ENCODE measurements around the gene ENPP1.
"Not testable (repeated sequence)": the region's sequence is repeated elsewhere in the genome, so short reads cannot be mapped to it uniquely, and the experiment has no call there.

ENPP1 gene

DNA sequence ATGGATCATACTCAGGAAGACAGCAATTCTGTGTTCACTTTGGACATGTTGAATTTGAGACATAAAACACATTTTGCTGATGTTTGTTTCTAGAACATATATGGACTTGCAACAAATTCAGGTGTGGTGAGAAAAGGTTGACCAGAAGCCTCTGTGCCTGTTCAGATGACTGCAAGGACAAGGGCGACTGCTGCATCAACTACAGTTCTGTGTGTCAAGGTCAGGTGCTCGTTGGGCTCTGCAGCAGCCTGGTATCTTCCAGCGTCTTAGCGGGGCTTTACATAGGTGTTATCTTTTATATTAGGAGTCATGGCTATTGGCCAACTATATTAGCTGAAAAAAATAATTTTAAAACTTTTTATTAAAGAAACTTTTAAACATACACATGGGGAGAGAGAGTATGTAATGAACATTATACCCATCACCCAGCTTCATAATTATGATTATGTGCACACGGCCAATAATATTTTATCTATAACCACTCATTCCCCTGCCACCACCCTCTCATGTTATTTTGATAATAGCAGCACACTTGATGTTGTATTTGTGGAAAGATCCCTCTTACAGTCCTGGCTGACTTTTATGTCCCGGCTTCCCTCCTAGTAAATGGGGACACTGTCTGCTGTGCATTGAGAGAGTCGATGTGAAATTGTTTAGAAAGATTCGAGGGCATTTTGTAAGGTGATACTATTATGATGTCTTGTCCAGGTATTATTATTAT is 43.4 kb downstream of the ENPP1 start:
- in situ Hi-C loops (cut with MboI; ENCODE audit: low sequenced_read_pairs, unreplicated experiment): no loop called here
- no peak for DNase-seq (ENCODE audit: low spot score)
- TF ChIP-seq, protein P1, sequence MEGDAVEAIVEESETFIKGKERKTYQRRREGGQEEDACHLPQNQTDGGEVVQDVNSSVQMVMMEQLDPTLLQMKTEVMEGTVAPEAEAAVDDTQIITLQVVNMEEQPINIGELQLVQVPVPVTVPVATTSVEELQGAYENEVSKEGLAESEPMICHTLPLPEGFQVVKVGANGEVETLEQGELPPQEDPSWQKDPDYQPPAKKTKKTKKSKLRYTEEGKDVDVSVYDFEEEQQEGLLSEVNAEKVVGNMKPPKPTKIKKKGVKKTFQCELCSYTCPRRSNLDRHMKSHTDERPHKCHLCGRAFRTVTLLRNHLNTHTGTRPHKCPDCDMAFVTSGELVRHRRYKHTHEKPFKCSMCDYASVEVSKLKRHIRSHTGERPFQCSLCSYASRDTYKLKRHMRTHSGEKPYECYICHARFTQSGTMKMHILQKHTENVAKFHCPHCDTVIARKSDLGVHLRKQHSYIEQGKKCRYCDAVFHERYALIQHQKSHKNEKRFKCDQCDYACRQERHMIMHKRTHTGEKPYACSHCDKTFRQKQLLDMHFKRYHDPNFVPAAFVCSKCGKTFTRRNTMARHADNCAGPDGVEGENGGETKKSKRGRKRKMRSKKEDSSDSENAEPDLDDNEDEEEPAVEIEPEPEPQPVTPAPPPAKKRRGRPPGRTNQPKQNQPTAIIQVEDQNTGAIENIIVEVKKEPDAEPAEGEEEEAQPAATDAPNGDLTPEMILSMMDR (IDR thresholded peaks at IDR 0.05; ENCODE audit: borderline replicate concordance, control extremely low read depth, extremely low read depth, insufficient read depth, missing control alignments): no peak

DNA sequence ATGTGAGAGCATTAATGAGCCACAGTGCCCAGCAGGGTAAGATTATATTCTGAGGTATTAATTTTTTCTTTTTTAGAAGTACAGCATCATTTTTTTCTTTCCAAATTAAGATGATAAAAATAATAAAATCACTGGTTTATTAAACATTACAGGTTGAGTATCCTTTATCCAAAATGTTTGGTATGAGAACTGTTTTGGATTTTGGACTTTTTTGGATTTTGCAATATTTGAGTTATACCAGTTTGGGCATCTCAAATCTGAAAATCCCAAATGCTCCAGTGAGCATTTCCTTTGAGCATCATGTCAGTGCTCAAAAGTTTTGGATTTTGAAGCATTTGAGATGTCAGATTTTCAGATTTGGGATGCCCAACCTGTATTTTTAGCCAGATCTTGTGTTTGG is 44.4 kb downstream of the ENPP1 start:
- in situ Hi-C loops (cut with MboI; ENCODE audit: low sequenced_read_pairs, unreplicated experiment): no loop called here
- TF ChIP-seq, protein P1 (IDR thresholded peaks at IDR 0.05; ENCODE audit: borderline replicate concordance, control extremely low read depth, extremely low read depth, insufficient read depth, missing control alignments): no peak

DNA sequence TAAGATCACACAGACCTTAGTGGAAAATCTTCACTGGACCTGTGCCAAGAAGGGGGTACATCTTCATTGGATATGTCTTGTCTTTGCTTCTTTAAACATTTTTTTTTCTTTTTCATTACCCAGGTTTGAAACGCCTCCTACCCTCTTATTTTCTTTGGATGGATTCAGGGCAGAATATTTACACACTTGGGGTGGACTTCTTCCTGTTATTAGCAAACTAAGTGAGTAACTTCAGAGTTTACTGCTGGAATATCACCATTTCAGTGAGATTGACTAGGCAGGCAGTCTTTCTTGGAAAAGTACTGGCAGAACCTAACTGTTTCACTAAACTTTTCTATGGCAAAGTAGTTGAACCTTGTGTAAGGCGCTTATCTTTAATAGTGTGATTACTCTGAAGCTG is 47.0 kb downstream of the ENPP1 start:
- in situ Hi-C loops (cut with MboI; ENCODE audit: low sequenced_read_pairs, unreplicated experiment): no loop called here
- TF ChIP-seq, protein P1 (IDR thresholded peaks at IDR 0.05; ENCODE audit: borderline replicate concordance, control extremely low read depth, extremely low read depth, insufficient read depth, missing control alignments): no peak
- DNase-seq (ENCODE audit: low spot score): no peak

More for the DNA sequence above, 44.4 kb downstream of the ENPP1 start:
- DNase-seq (ENCODE audit: low spot score): no peak

DNA sequence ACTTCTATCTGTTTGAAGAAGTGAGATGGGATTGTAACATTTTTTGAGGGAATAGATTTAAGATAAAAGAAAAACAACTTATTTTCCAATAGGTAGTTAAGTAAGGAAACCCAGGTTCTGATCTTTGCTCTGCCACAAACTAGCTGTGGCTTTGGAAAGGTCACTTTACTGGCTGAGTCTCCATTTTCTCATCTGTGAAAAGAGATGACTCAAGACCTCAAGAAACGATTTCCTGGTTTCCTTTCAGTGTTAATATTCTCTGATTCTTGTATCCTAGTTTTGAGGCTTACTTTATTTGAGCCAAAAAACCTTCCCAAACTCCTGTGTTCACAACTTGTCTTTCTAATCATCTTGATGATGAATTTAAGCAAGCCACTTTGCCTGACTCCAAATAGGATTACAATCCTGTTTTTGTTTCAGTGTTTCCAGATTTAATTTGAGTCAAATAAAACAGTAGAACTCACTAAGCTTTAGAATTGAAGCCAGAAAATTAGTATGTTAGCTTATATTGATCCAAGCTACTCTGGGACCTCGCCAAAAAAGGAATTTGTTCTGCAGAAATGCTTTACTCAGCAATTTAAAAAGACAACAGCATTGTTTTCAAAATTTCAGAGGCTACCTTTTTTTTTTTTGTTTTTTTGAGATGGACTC is 51.1 kb downstream of the ENPP1 start:
- TF ChIP-seq, protein P1 (IDR thresholded peaks at IDR 0.05; ENCODE audit: borderline replicate concordance, control extremely low read depth, extremely low read depth, insufficient read depth, missing control alignments): no peak
- in situ Hi-C loops (cut with MboI; ENCODE audit: low sequenced_read_pairs, unreplicated experiment): no loop called here
- DNase-seq (ENCODE audit: low spot score): no peak

DNA sequence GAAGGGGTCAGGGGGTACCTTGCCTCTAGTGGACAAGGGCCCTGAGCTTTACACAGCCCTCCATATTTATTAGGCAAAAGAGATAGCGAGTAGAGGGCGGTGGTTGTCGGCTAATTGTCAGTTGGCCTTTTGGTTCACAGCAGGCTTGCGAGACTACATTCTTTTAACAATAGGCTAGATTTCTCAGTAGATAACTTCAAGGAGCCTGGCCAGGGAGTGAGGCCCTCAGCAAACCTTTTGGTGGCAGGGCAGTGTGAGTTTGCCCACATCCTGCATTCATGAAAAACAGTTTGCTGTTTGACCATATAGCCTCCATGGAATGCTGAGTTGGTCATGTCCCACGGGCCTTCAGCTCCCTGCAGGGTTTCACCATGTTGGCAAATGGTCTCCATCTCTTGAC is 51.8 kb downstream of the ENPP1 start:
- in situ Hi-C loops (cut with MboI; ENCODE audit: low sequenced_read_pairs, unreplicated experiment); DNase-seq (ENCODE audit: low spot score): not testable (repeated sequence)

DNA sequence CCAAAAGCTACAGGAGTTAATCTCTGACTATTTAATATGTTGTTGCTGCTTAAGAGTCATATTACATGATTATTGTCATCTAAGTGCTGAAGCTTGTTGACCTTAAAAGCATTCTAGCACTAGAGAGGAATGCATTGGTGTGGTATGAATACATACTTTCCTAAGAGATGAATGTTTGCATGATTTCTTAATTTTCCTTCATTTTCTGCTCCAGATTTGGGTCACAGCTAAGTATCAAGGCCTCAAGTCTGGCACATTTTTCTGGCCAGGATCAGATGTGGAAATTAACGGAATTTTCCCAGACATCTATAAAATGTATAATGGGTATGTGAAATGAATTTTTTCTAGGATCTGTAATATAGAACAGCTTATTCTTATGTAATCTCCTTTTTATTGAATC is 53.6 kb downstream of the ENPP1 start:
- in situ Hi-C loops (cut with MboI; ENCODE audit: low sequenced_read_pairs, unreplicated experiment): no loop called here
- DNase-seq (ENCODE audit: low spot score): no peak
- TF ChIP-seq, protein P1 (IDR thresholded peaks at IDR 0.05; ENCODE audit: borderline replicate concordance, control extremely low read depth, extremely low read depth, insufficient read depth, missing control alignments): no peak

DNA sequence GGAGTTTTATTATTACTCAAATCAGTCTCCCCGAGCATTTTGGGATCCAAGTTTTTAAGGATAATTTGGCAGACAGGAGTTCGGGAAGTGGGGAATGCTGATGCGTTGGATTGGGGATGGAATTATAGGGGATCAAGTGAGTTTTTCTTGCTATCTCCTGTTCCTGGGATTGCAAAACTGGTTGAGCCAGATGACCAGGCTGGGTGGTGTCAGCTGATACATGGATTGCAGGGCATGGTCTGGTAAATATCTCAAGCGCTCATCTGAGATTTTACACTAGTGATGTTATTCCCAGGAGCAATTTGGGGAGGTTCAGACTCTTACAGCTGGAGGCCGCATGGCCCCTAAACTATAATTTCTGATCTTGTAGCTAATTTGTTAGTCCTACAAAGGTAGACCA is 54.7 kb downstream of the ENPP1 start:
- in situ Hi-C loops (cut with MboI; ENCODE audit: low sequenced_read_pairs, unreplicated experiment): no loop called here

More for the DNA sequence above, 54.7 kb downstream of the ENPP1 start:
- no peak for DNase-seq (ENCODE audit: low spot score)
- TF ChIP-seq, protein P1 (IDR thresholded peaks at IDR 0.05; ENCODE audit: borderline replicate concordance, control extremely low read depth, extremely low read depth, insufficient read depth, missing control alignments): no peak

Data from GM13976 (cell line).